Hematopoietic multipotent progenitor cell treated with erythropoietin and hydrocortisone succinate and interleukin-3 and kit ligand, for 15 days (in vitro differentiated cells): ENCODE data around the gene SELPLG.
"Not testable (repeated sequence)": the region's sequence is repeated elsewhere in the genome, so short reads cannot be mapped to it uniquely, and the experiment has no call there.

Experiments
- DNase-seq: peaks from one replicate; pipeline ENCODE4 v3.0.0-alpha.2; 2015; ENCODE audit warnings: low spot score

The SELPLG gene

GRCh38 chr12:108604208-108604941 is 29.3 kb downstream of the SELPLG start:
- DNase-seq: no peak

GRCh38 chr12:108603743-108604142 is 30.0 kb downstream of the SELPLG start:
- DNase-seq: no peak

- DNase-seq: no peak
These were observed 30.6 kb downstream of the SELPLG start for GRCh38 chr12:108602976-108603704.

GRCh38 chr12:108602209-108602705 is 31.4 kb downstream of the SELPLG start:
- no peak for DNase-seq

GRCh38 chr12:108600702-108601007 is 33.0 kb downstream of the SELPLG start:
- no peak for DNase-seq

GRCh38 chr12:108599948-108600701 is 33.6 kb downstream of the SELPLG start:
- DNase-seq: no peak

GRCh38 chr12:108599541-108599940 is 34.2 kb downstream of the SELPLG start:
- DNase-seq: no peak

GRCh38 chr12:108598553-108599250 is 35.0 kb downstream of the SELPLG start:
- DNase-seq: no peak

GRCh38 chr12:108597559-108598471 is 35.9 kb downstream of the SELPLG start, which contains the start of gene TMEM119:
Gene TMEM119 (minus strand): TSS chr12:108598084. CDS start chr12:108592383, 5,701 bp downstream.
- no peak for DNase-seq

GRCh38 chr12:108596854-108597558 is 36.7 kb downstream of the SELPLG start:
- DNase-seq: no peak

GRCh38 chr12:108595711-108596647 is 37.7 kb downstream of the SELPLG start:
- DNase-seq: no peak

GRCh38 chr12:108594960-108595710 is 38.6 kb downstream of the SELPLG start:
- DNase-seq: no peak

GRCh38 chr12:108594323-108594903 is 39.3 kb downstream of the SELPLG start:
- DNase-seq: no peak

- DNase-seq: no peak
These were observed 41.4 kb downstream of the SELPLG start for GRCh38 chr12:108592033-108592909.

- no peak for DNase-seq
These were observed 42.3 kb downstream of the SELPLG start for GRCh38 chr12:108591267-108591980.

GRCh38 chr12:108590463-108590862 is 43.2 kb downstream of the SELPLG start:
- not testable (repeated sequence) for DNase-seq
